Activated gamma-delta T cell treated with Interleukin-2 at 50 U/mL for 16 hours (primary cell): ENCODE results near the gene SF3A1.

ENCODE experiments used
- DNase-seq: peaks from one replicate; pipeline ENCODE4 v3.0.0-alpha.2; 2020

SF3A1 gene

GRCh38 chr22:30299322-30299721 lies 57.4 kb downstream of the SF3A1 start:
- no peak for DNase-seq

- no peak for DNase-seq
These were observed 58.5 kb downstream of the SF3A1 start for GRCh38 chr22:30297991-30298701.

GRCh38 chr22:30297276-30297990 lies 59.3 kb downstream of the SF3A1 start:
- no peak for DNase-seq

GRCh38 chr22:30296833-30297232 lies 59.9 kb downstream of the SF3A1 start:
- DNase-seq, result no peak

GRCh38 chr22:30296324-30296723 lies 60.4 kb downstream of the SF3A1 start:
- no peak for DNase-seq

GRCh38 chr22:30295576-30295975 lies 61.1 kb downstream of the SF3A1 start:
- no peak for DNase-seq

- no peak for DNase-seq
These were observed 61.9 kb downstream of the SF3A1 start for GRCh38 chr22:30294830-30295229.

- no peak for DNase-seq
These were observed 62.6 kb downstream of the SF3A1 start for GRCh38 chr22:30294066-30294465.

- no peak for DNase-seq
These were observed 63.7 kb downstream of the SF3A1 start for GRCh38 chr22:30293026-30293425.

- DNase-seq, result no peak
These were observed 64.4 kb downstream of the SF3A1 start for GRCh38 chr22:30292069-30292970.

- DNase-seq, result no peak
These were observed 65.4 kb downstream of the SF3A1 start for GRCh38 chr22:30291058-30291892.

- DNase-seq, result no peak
These were observed 66.2 kb downstream of the SF3A1 start for GRCh38 chr22:30290342-30291057.

- DNase-seq, result no peak
These were observed 66.7 kb downstream of the SF3A1 start for GRCh38 chr22:30289980-30290313.

GRCh38 chr22:30289141-30289979 lies 67.3 kb downstream of the SF3A1 start, which contains the start of gene CASTOR1:
TSS of gene CASTOR1 (minus strand) at chr22:30289505. CDS start at chr22:30289497, 8 bp downstream.
- DNase-seq, result peak; percentile 86

- no peak for DNase-seq
These were observed 68.1 kb downstream of the SF3A1 start for GRCh38 chr22:30288419-30289140.

- DNase-seq, result peak; percentile 92
These were observed 68.9 kb downstream of the SF3A1 start for GRCh38 chr22:30287648-30288418.

GRCh38 chr22:30286813-30287647 lies 69.7 kb downstream of the SF3A1 start:
- peak; percentile 88 for DNase-seq

- no peak for DNase-seq
These were observed 70.4 kb downstream of the SF3A1 start for GRCh38 chr22:30286331-30286730.

- no peak for DNase-seq
These were observed 70.9 kb downstream of the SF3A1 start for GRCh38 chr22:30285846-30286200.
